ENCODE measurements around the gene ATG16L2. TPM values are rescaled to one million over a fixed set of nuclear protein-coding genes. Genes with fewer than 3 reads are reported as not detected.
"Not testable (repeated sequence)": the region's sequence is repeated elsewhere in the genome, so short reads cannot be mapped to it uniquely, and the experiment has no call there.

Gene ATG16L2
- polyA plus RNA-seq, 2 of the 4 experiments (the other 2 are of a cell fraction) = 6.1 to 6.3 TPM

DNA sequence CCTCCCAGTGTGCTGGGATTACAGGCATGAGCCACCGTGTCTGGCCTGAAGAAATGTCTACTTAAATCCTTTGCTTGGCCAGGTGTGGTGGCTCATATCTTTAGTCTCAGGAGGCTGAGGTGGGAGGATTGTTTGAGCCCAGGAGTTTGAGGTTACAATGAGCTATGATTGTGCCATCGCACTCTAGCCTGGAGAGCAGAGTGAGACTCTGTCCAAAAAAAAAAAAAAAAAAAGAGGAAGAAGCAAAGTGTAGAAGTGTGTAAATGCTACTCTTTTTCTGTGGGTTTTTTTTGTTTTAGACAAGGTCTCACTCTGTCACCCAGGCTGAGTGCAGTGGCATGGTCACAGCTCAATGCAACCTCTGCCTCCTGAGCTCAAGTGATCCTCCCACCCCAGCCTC is 6.4 kb upstream of the ATG16L2 start:
- Histone ChIP-seq H3K27ac (peak overlapping the region; percentile 80 to 89), H3K4me1 (peaks cover 41% of the 10 kb centered on the region), H3K4me2 (peak overlapping the region; percentile 57), H3K9me3 (no peaks in the 10 kb centered on the region), H3K4me3 (no peak overlapping the region)
- WGBS (ENCODE audit: missing lambda C conversion rate) = 50% methylated on average over 2 of the region's 2 CpGs
- POLR2A ChIA-PET = interaction anchor here (0.6 kb wide), 1 partner anchor 168 kb away, joined by 4 read pairs; no protein-coding TSS in a partner anchor
- no peak for FAIRE-seq
- ATAC-seq = peak in 1 of 2 experiments; percentile 31; a peak in 3 of 6 replicates
- CTCF ChIA-PET = interaction anchor here (0.6 to 1.5 kb wide), 8 partner anchors 13 to 235 kb away, joined by 3 to 7 read pairs (median 4); partner anchors contain the start of gene STARD10
- TF ChIP-seq HEYL (CRISPR knock-in tag; IDR thresholded peaks at IDR 0.05) (0 out of 2 replicates have a peak, but pooled peaks have one; percentile 15), EP300 (IDR thresholded peaks at IDR 0.05) (no peak), RNF2 (IDR thresholded peaks at IDR 0.05; ENCODE audit: borderline replicate concordance, low read depth) (no peak)
- DNase-seq (ENCODE audit: low read depth in 1 of 2, low spot score in 1 of 2) = no peak

GRCh38 chr11:72808331-72808798 is 5.8 kb upstream of the ATG16L2 start:
- ATAC-seq (no peak), FAIRE-seq (no peak), DNase-seq (ENCODE audit: low read depth in 1 of 2, low spot score in 1 of 2) (no peak)
- 94% methylated on average over 4 of the region's 4 CpGs for WGBS (ENCODE audit: missing lambda C conversion rate)
- Histone ChIP-seq H3K4me2 (peak overlapping the region; percentile 57), H3K4me1 (peaks cover 45% of the 10 kb centered on the region), H3K27ac (peak overlapping the region; percentile 80 to 89), H3K9me3 (no peaks in the 10 kb centered on the region), H3K4me3 (no peak overlapping the region)
- TF ChIP-seq CBX8 (IDR thresholded peaks at IDR 0.05) = no peak
- TF ChIP-seq FOXS1 (CRISPR knock-in tag; IDR thresholded peaks at IDR 0.05) = no peak
- no peak for TF ChIP-seq HOXA7 (CRISPR knock-in tag; IDR thresholded peaks at IDR 0.05)
- TF ChIP-seq RNF2 (IDR thresholded peaks at IDR 0.05; ENCODE audit: borderline replicate concordance, low read depth) = no peak
- no peak for TF ChIP-seq ESRRA (IDR thresholded peaks at IDR 0.05; ENCODE audit: borderline replicate concordance, low read length)
- no peak for TF ChIP-seq KDM5A (IDR thresholded peaks at IDR 0.05)
- no peak for TF ChIP-seq CBX2 (IDR thresholded peaks at IDR 0.05; ENCODE audit: borderline replicate concordance, low read depth)
- no peak for TF ChIP-seq PHF8 (IDR thresholded peaks at IDR 0.05; ENCODE audit: borderline replicate concordance, low read depth)
- TF ChIP-seq, protein P1, sequence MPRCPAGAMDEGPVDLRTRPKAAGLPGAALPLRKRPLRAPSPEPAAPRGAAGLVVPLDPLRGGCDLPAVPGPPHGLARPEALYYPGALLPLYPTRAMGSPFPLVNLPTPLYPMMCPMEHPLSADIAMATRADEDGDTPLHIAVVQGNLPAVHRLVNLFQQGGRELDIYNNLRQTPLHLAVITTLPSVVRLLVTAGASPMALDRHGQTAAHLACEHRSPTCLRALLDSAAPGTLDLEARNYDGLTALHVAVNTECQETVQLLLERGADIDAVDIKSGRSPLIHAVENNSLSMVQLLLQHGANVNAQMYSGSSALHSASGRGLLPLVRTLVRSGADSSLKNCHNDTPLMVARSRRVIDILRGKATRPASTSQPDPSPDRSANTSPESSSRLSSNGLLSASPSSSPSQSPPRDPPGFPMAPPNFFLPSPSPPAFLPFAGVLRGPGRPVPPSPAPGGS (IDR thresholded peaks at IDR 0.05) = no peak
- TF ChIP-seq NPAS2 (CRISPR knock-in tag; IDR thresholded peaks at IDR 0.05; ENCODE audit: borderline replicate concordance) = no peak
- TF ChIP-seq, protein P2, sequence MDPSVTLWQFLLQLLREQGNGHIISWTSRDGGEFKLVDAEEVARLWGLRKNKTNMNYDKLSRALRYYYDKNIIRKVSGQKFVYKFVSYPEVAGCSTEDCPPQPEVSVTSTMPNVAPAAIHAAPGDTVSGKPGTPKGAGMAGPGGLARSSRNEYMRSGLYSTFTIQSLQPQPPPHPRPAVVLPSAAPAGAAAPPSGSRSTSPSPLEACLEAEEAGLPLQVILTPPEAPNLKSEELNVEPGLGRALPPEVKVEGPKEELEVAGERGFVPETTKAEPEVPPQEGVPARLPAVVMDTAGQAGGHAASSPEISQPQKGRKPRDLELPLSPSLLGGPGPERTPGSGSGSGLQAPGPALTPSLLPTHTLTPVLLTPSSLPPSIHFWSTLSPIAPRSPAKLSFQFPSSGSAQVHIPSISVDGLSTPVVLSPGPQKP (IDR thresholded peaks at IDR 0.05; ENCODE audit: low read depth, low read length) = no peak
- TF ChIP-seq CEBPB (IDR thresholded peaks at IDR 0.05) = no peak
- TF ChIP-seq NFE2L2 (conservative IDR thresholded peaks at IDR 0.05; ENCODE audit: low read length) = no peak
- TF ChIP-seq, protein P3, sequence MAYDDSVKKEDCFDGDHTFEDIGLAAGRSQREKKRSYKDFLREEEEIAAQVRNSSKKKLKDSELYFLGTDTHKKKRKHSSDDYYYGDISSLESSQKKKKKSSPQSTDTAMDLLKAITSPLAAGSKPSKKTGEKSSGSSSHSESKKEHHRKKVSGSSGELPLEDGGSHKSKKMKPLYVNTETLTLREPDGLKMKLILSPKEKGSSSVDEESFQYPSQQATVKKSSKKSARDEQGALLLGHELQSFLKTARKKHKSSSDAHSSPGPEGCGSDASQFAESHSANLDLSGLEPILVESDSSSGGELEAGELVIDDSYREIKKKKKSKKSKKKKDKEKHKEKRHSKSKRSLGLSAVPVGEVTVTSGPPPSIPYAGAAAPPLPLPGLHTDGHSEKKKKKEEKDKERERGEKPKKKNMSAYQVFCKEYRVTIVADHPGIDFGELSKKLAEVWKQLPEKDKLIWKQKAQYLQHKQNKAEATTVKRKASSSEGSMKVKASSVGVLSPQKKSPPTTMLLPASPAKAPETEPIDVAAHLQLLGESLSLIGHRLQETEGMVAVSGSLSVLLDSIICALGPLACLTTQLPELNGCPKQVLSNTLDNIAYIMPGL (CRISPR knock-in tag; IDR thresholded peaks at IDR 0.05; ENCODE audit: borderline replicate concordance) = no peak
- TF ChIP-seq CHD4 (IDR thresholded peaks at IDR 0.05; ENCODE audit: borderline replicate concordance) = no peak
- TF ChIP-seq RCOR1 (IDR thresholded peaks at IDR 0.05; ENCODE audit: low read depth, low read length) = no peak
- TF ChIP-seq EP300 (IDR thresholded peaks at IDR 0.05) = no peak
- TF ChIP-seq EHMT2 (IDR thresholded peaks at IDR 0.05; ENCODE audit: low read depth) = no peak
- TF ChIP-seq HES2 (IDR thresholded peaks at IDR 0.05) = no peak
- CTCF ChIA-PET = interaction anchor here (1.2 to 6.6 kb wide), 5 partner anchors 14 to 84 kb away, joined by 3 to 31 read pairs (median 7); partner anchors contain the start of gene STARD10
- POLR2A ChIA-PET = no interaction called here

DNA sequence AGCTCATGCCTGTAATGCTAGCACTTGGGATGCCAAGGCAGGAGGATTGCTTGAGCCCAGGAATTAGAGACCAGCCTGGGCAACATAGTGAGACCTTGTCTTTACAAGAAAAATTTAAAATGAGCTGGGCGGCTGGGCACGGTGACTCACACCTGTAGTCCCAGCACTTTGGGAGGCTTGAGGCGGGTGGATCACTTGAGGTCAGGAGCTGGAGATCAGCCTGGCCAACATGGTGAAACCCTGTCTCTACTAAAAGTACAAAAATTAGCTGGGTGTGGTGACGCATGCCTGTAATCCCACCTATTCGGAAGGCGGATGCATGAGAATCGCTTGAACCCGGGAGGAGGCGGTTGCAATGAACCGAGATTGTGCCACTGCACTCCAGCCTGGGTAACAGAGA is 2.5 kb upstream of the ATG16L2 start:
- FAIRE-seq; H3K4me3 ChIP-seq; ATAC-seq; DNase-seq (ENCODE audit: low read depth in 1 of 2, low spot score in 1 of 2); H3K9me3 ChIP-seq: not testable (repeated sequence)
- Histone ChIP-seq H3K4me2 (peak overlapping the region; percentile 93), H3K27ac (peak overlapping the region in 1 of 2 experiments; percentile 60; a peak in 3 of 6 replicates), H3K4me1 (peaks cover 46% of the 10 kb centered on the region)
- CTCF ChIA-PET = interaction anchor here (0.8 to 6.6 kb wide), 8 partner anchors 11 to 366 kb away, joined by 3 to 42 read pairs (median 16); partner anchors contain the start of gene STARD10
- POLR2A ChIA-PET = interaction anchor here (1.2 kb wide), 1 partner anchor 18 kb away, joined by 5 read pairs; the partner anchor contains the start of gene STARD10
- 92% methylated on average over 10 of the region's 10 CpGs for WGBS (ENCODE audit: missing lambda C conversion rate)

All from A549 (cell line).